Upper lobe of left lung (tissue), 6 donors: ENCODE measurements around the gene HLA-DQB1. TPM values are rescaled to one million over a fixed set of nuclear protein-coding genes. Genes with fewer than 3 reads are reported as not detected.

Experiments
- ATAC-seq, 2 donors: fragments of 200-7000 bp; cut with Tn5 transposase; one replicate each; pipeline ENCODE4 v1.9.1; 2022; ENCODE audit warnings: mild to moderate bottlenecking in 2 of 2, moderate library complexity in 2 of 2; ENCODE audit not compliant: low FRiP score in 2 of 2
- DNase-seq, 2 donors: peaks; one replicate each; pipeline ENCODE4 v3.0.0-alpha.2; 2019 to 2020
- H3K27ac ChIP-seq, 4 donors: fragments of 200-600 bp; sonication (generic); one replicate each; pipeline ENCODE4 v1.5.1; 2016 to 2019
- H3K27me3 ChIP-seq, 4 donors: fragments of 200-600 bp; sonication (generic); one replicate each; pipeline ENCODE4 v1.5.1; 2017 to 2019
- H3K36me3 ChIP-seq, 4 donors: fragments of 200-600 bp; sonication (generic); one replicate each; pipeline ENCODE4 v1.5.1; 2016 to 2019
- H3K4me1 ChIP-seq, 4 donors: fragments of 200-600 bp; sonication (generic); one replicate each; pipeline ENCODE4 v1.5.1; 2018 to 2019
- H3K4me3 ChIP-seq, 4 donors: fragments of 200-600 bp; sonication (generic); one replicate each; pipeline ENCODE4 v1.5.1; 2017 to 2019; ENCODE audit warnings: mild to moderate bottlenecking in 2 of 4, moderate library complexity in 1 of 4
- H3K9me3 ChIP-seq, 4 donors: fragments of 200-600 bp; sonication (generic); one replicate each; pipeline ENCODE4 v1.5.1; 2018 to 2019
- CTCF ChIP-seq, 6 experiments: fragments of 450-650 bp in 4 of 6; fragments of 200-600 bp in 2 of 6; sonication (generic) in 2 of 6; IDR thresholded peaks; one replicate each; pipeline ENCODE4 v1.5.1; 2016 to 2019; ENCODE audit warnings: antibody characterized with exemption in 6 of 6
- EP300 ChIP-seq, 4 donors: sonication (generic); formaldehyde crosslinking; IDR thresholded peaks; one replicate each; pipeline ENCODE4 v1.5.1; 2017; ENCODE audit warnings: antibody characterized with exemption in 4 of 4, control low read depth in 2 of 4
- POLR2A ChIP-seq, 4 donors: fragments of 450-650 bp; IDR thresholded peaks; one replicate each; pipeline ENCODE4 v1.5.1; 2016 to 2017; ENCODE audit warnings: antibody characterized with exemption in 4 of 4, mild to moderate bottlenecking in 2 of 4
- POLR2AphosphoS5 ChIP-seq, 2 donors: sonication (generic); formaldehyde crosslinking; IDR thresholded peaks; one replicate each; pipeline ENCODE4 v1.5.1; 2017; ENCODE audit warnings: antibody characterized with exemption in 2 of 2
- WGBS, 2 donors: methylation state at CpG; one replicate each; pipeline ENCODE4 v1.1.5; 2017 to 2018; 5-methylcytosine and 5-hydroxymethylcytosine counted together
- total RNA-seq, 6 donors: library from RNA; depleted of rRNA in 4 of 6; stranded (reverse); fragments of >200 nt in 4 of 6; gene quantifications; one replicate each; pipeline versions ENCODE4 v1.1.0 to v1.2.1, GENCODE V29; 2016 to 2021
- donor health status: DM: no; HTN: no; CAD: no; lungs with moderate emphysema.
- donor health status: DM: no; HTN: yes; CAD: no; lungs with severe emphysema.

The HLA-DQB1 gene
- total RNA-seq, 6 donors from 2014 or later = 1.0 to 154 (median 36.3) TPM

- no peak for TF ChIP-seq CTCF (IDR thresholded peaks at IDR 0.05)
- TF ChIP-seq EP300 (IDR thresholded peaks at IDR 0.05) = no peak
- no peak for TF ChIP-seq POLR2A (IDR thresholded peaks at IDR 0.05)
- TF ChIP-seq POLR2AphosphoS5 (IDR thresholded peaks at IDR 0.05) = no peak
- 38 to 78% methylated on average over 5 of the region's 5 CpGs for WGBS, 2 donors
- Histone ChIP-seq H3K27ac (no peak overlapping the region), H3K4me3 (no peak overlapping the region), H3K27me3 (no peaks in the 10 kb centered on the region), H3K9me3 (no peaks in the 10 kb centered on the region), H3K36me3 (no peaks in the 10 kb centered on the region), H3K4me1 (peaks cover 0 to 8% (median 0%) of the 10 kb centered on the region in 4 donors)
- DNase-seq = no peak
- ATAC-seq = no peak
Measured at GRCh38 chr6:32625137-32625536, 41.3 kb downstream of the HLA-DQB1 start.

GRCh38 chr6:32624565-32624964 lies 41.9 kb downstream of the HLA-DQB1 start:
- no peak for TF ChIP-seq POLR2A (IDR thresholded peaks at IDR 0.05)
- TF ChIP-seq POLR2AphosphoS5 (IDR thresholded peaks at IDR 0.05) = no peak
- TF ChIP-seq EP300 (IDR thresholded peaks at IDR 0.05) = no peak
- TF ChIP-seq CTCF (IDR thresholded peaks at IDR 0.05) = no peak
- no peaks in the 10 kb centered on the region for H3K27me3 ChIP-seq
- no peaks in the 10 kb centered on the region for H3K36me3 ChIP-seq
- H3K9me3 ChIP-seq = no peaks in the 10 kb centered on the region
- DNase-seq (no peak), ATAC-seq (no peak)
- peaks cover 0 to 8% (median 0%) of the 10 kb centered on the region in 4 donors for H3K4me1 ChIP-seq
- 0 to 92% methylated on average over 2 to 3 of the region's 3 CpGs for WGBS, 2 donors
- no peak overlapping the region for H3K27ac ChIP-seq
- no peak overlapping the region for H3K4me3 ChIP-seq

GRCh38 chr6:32623693-32624092 lies 42.8 kb downstream of the HLA-DQB1 start:
- no peak overlapping the region for H3K4me3 ChIP-seq
- peaks cover 0 to 8% (median 0%) of the 10 kb centered on the region in 4 donors for H3K4me1 ChIP-seq
- ATAC-seq (peak in 1 of 2 donors; percentile 59), DNase-seq (no peak)
- H3K9me3 ChIP-seq = no peaks in the 10 kb centered on the region
- H3K27me3 ChIP-seq = no peaks in the 10 kb centered on the region
- no peak overlapping the region for H3K27ac ChIP-seq
- TF ChIP-seq CTCF (IDR thresholded peaks at IDR 0.05) (no peak), POLR2AphosphoS5 (IDR thresholded peaks at IDR 0.05) (no peak), POLR2A (IDR thresholded peaks at IDR 0.05) (no peak), EP300 (IDR thresholded peaks at IDR 0.05) (no peak)
- no peaks in the 10 kb centered on the region for H3K36me3 ChIP-seq

- DNase-seq (peak in 1 of 2 donors; percentile 49), ATAC-seq (peak; percentile 86 to 91)
- no peak overlapping the region for H3K4me3 ChIP-seq
- 13 to 25% methylated on average over 1 of the region's 1 CpG for WGBS, 2 donors
- H3K4me1 ChIP-seq = peaks cover 0 to 3% (median 0%) of the 10 kb centered on the region in 4 donors
- peaks cover 0 to 3% (median under 1%) of the 10 kb centered on the region in 4 donors for H3K9me3 ChIP-seq
- TF ChIP-seq CTCF (IDR thresholded peaks at IDR 0.05) (peak in 3 of 6 experiments; percentile 45 to 52 (median 51)), POLR2AphosphoS5 (IDR thresholded peaks at IDR 0.05) (no peak), POLR2A (IDR thresholded peaks at IDR 0.05) (no peak), EP300 (IDR thresholded peaks at IDR 0.05) (peak in 2 of 4 donors; percentile 11 to 73)
- peak overlapping the region in 1 of 4 donors; percentile 58 for H3K27ac ChIP-seq
- H3K27me3 ChIP-seq = no peaks in the 10 kb centered on the region
- no peaks in the 10 kb centered on the region for H3K36me3 ChIP-seq
Measured at GRCh38 chr6:32622545-32623401, 43.7 kb downstream of the HLA-DQB1 start.
